Activated T-helper 9 cell treated with anti-CD3 and anti-CD28 coated beads, Interleukin-2, amount 50 U/mL, for 16 hours (primary cell): Measurements from ENCODE around the gene CHAMP1.

Experiments used
- DNase-seq: peaks from one replicate; pipeline ENCODE4 v3.0.0-alpha.2; 2020; ENCODE audit warnings: low read depth

The CHAMP1 gene

GRCh38 chr13:114314074-114314912, at the start of gene CHAMP1:
Gene CHAMP1 (plus strand): TSS chr13:114314503. CDS start chr13:114323843, 9,340 bp downstream.
- DNase-seq = peak; percentile 89

- no peak for DNase-seq
Measured at GRCh38 chr13:114264886-114265611, 49.3 kb upstream of the CHAMP1 start.

GRCh38 chr13:114266241-114266640, 48.1 kb upstream of the CHAMP1 start:
- no peak for DNase-seq

- DNase-seq = no peak
Measured at GRCh38 chr13:114268344-114269280, 45.7 kb upstream of the CHAMP1 start.

- DNase-seq = no peak
Measured at GRCh38 chr13:114269281-114269770, 45.0 kb upstream of the CHAMP1 start.

- no peak for DNase-seq
Measured at GRCh38 chr13:114272977-114273376, 41.3 kb upstream of the CHAMP1 start.

GRCh38 chr13:114275304-114275703, 39.0 kb upstream of the CHAMP1 start:
- no peak for DNase-seq

GRCh38 chr13:114279146-114279545, 35.2 kb upstream of the CHAMP1 start:
- DNase-seq = no peak

- no peak for DNase-seq
Measured at GRCh38 chr13:114279758-114280355, 34.4 kb upstream of the CHAMP1 start.

- DNase-seq = peak; percentile 81
Measured at GRCh38 chr13:114281351-114282040, 32.8 kb upstream of the CHAMP1 start, which contains the start of gene UPF3A. Gene UPF3A (plus strand): TSS chr13:114281601. CDS start chr13:114281640, 39 bp downstream.

GRCh38 chr13:114282041-114282670, 32.1 kb upstream of the CHAMP1 start:
- peak; percentile 64 for DNase-seq

- no peak for DNase-seq
Measured at GRCh38 chr13:114283576-114283975, 30.7 kb upstream of the CHAMP1 start.

- no peak for DNase-seq
Measured at GRCh38 chr13:114284680-114285079, 29.6 kb upstream of the CHAMP1 start.

GRCh38 chr13:114285166-114285808, 29.0 kb upstream of the CHAMP1 start:
- DNase-seq = no peak

- DNase-seq = no peak
Measured at GRCh38 chr13:114286808-114287207, 27.5 kb upstream of the CHAMP1 start.

- no peak for DNase-seq
Measured at GRCh38 chr13:114288157-114288591, 26.1 kb upstream of the CHAMP1 start.

GRCh38 chr13:114296448-114296847, 17.9 kb upstream of the CHAMP1 start:
- no peak for DNase-seq

- no peak for DNase-seq
Measured at GRCh38 chr13:114296902-114297301, 17.4 kb upstream of the CHAMP1 start.

- DNase-seq = no peak
Measured at GRCh38 chr13:114298866-114299265, 15.4 kb upstream of the CHAMP1 start.
